ACHN (cell line): Measurements from ENCODE around the gene CFTR.
A peak's percentile ranks its signal among the peaks of the same experiment; 100 is the strongest.
"Not testable (repeated sequence)": the region's sequence is repeated elsewhere in the genome, so short reads cannot be mapped to it uniquely, and the experiment has no call there.

Source experiments
- DNase-seq: peaks from one replicate; pipeline ENCODE4 v3.0.0-alpha.2; 2015
- in situ Hi-C: cut with HindIII; loops from 2 replicates; pipeline ENCODE4 v1.10.0; 2017; ENCODE audit warnings: low sequenced_read_pairs, low pct_ligation_motif_present, low pct_unique_long_range_greater_than_20kb

CFTR gene

GRCh38 chr7:117479225-117480054, at the start of gene CFTR:
Gene CFTR, plus strand, starts transcription at chr7:117480025. Its CDS starts 70 bp downstream, at chr7:117480095.
- DNase-seq, result no peak

GRCh38 chr7:117435475-117436043, 44.3 kb upstream of the CFTR start:
- no peak for DNase-seq
- in situ Hi-C loops, result no loop called here

More at GRCh38 chr7:117479225-117480054, at the start of gene CFTR:
- in situ Hi-C loops, result no loop called here

- no peak for DNase-seq
- in situ Hi-C loops, result no loop called here
Measured at GRCh38 chr7:117444646-117445045, 35.2 kb upstream of the CFTR start.

- in situ Hi-C loops, result no loop called here
Measured at GRCh38 chr7:117445206-117445605, 34.6 kb upstream of the CFTR start.

GRCh38 chr7:117446220-117446815, 33.5 kb upstream of the CFTR start:
- in situ Hi-C loops, result no loop called here
- DNase-seq, result no peak

More at GRCh38 chr7:117445206-117445605, 34.6 kb upstream of the CFTR start:
- no peak for DNase-seq

- in situ Hi-C loops, result no loop called here
- no peak for DNase-seq
Measured at GRCh38 chr7:117448655-117449054, 31.2 kb upstream of the CFTR start.

GRCh38 chr7:117458977-117459583, 20.7 kb upstream of the CFTR start:
- peak; percentile 64 for DNase-seq
- in situ Hi-C loops, result no loop called here

GRCh38 chr7:117459735-117460134, 20.1 kb upstream of the CFTR start:
- DNase-seq, result no peak
- in situ Hi-C loops, result no loop called here

GRCh38 chr7:117460815-117461214, 19.0 kb upstream of the CFTR start:
- in situ Hi-C loops, DNase-seq: not testable (repeated sequence)

- in situ Hi-C loops, result no loop called here
- DNase-seq, result no peak
Measured at GRCh38 chr7:117468174-117468573, 11.7 kb upstream of the CFTR start.

- no peak for DNase-seq
- in situ Hi-C loops, result no loop called here
Measured at GRCh38 chr7:117470777-117471176, 9.0 kb upstream of the CFTR start.

- DNase-seq, result no peak
- in situ Hi-C loops, result no loop called here
Measured at GRCh38 chr7:117472335-117472734, 7.5 kb upstream of the CFTR start.

GRCh38 chr7:117476557-117477215, 3.1 kb upstream of the CFTR start:
- no peak for DNase-seq
- in situ Hi-C loops, result no loop called here

- DNase-seq, result no peak
- in situ Hi-C loops, result no loop called here
Measured at GRCh38 chr7:117478836-117479224, 995 bp upstream of the CFTR start.

GRCh38 chr7:117480055-117480362, 184 bp downstream of the CFTR start:
- in situ Hi-C loops, result no loop called here
- no peak for DNase-seq

GRCh38 chr7:117480978-117481377, 1.2 kb downstream of the CFTR start:
- no peak for DNase-seq

GRCh38 chr7:117485118-117485620, 5.3 kb downstream of the CFTR start:
- in situ Hi-C loops, result no loop called here
- DNase-seq, result no peak

More at GRCh38 chr7:117480978-117481377, 1.2 kb downstream of the CFTR start:
- in situ Hi-C loops, result no loop called here

GRCh38 chr7:117489016-117489415, 9.2 kb downstream of the CFTR start:
- DNase-seq, result no peak
- in situ Hi-C loops, result no loop called here

- in situ Hi-C loops, result no loop called here
- no peak for DNase-seq
Measured at GRCh38 chr7:117489430-117489829, 9.6 kb downstream of the CFTR start.
